GM12878 (cell line): Measurements from ENCODE around the gene DOK7. TPM values are rescaled to one million over a fixed set of nuclear protein-coding genes. Genes with fewer than 3 reads are reported as not detected.

Experiments
- ATAC-seq: fragments of 200-7000 bp; cut with Tn5 transposase; 3 replicates; pipeline ENCODE4 v1.9.1; 2020; ENCODE audit warnings: mild to moderate bottlenecking, moderate library complexity
- BruUV-seq: library from RNA; stranded (reverse); fragments of 400-500 nt; replicated peaks from 2 replicates; lab custom pipeline; 2021; lab: Mats Ljungman, UMichigan
- CTCF ChIA-PET: fragments of 300-600 bp; sonication (Branson Sonifier 250); formaldehyde crosslinking; extraction: SDS; loops from one replicate; lab custom pipeline; 2021; ENCODE audit warnings: inconsistent platforms; lab: Yijun Ruan, JAX
- POLR2A ChIA-PET: fragments of 350-600 bp; formaldehyde crosslinking; extraction: SDS; loops from one replicate; lab custom pipeline; 2021; ENCODE audit warnings: inconsistent platforms; lab: Charles Lee
- RAD21 ChIA-PET: fragments of 300-600 bp; sonication (Branson Sonifier 250); formaldehyde crosslinking; loops from one replicate; lab custom pipeline; 2023; ENCODE audit warnings: antibody characterized with exemption; ENCODE audit not compliant: unreplicated experiment; lab: Charles Lee
- SMC1A ChIA-PET: fragments of 300-600 bp; sonication (Branson Sonifier 250); formaldehyde crosslinking; loops from one replicate; lab custom pipeline; 2023; ENCODE audit not compliant: unreplicated experiment, uncharacterized antibody; lab: Charles Lee
- DNase-seq: peaks from one replicate; pipeline ENCODE4 v3.0.0-alpha.2; 2011; ENCODE audit warnings: low read depth, low spot score
- FAIRE-seq: peaks from 3 replicates; lab custom pipeline; 2011; peaks lifted over from hg19 to GRCh38; lab: Jason Lieb, UNC
- H2AFZ ChIP-seq: 2 replicates; pipeline ENCODE4 v1.6.0; 2011; ENCODE audit warnings: low read depth, low read length, control low read depth; ENCODE audit not compliant: control insufficient read depth
- H3K27ac ChIP-seq: 2 replicates; pipeline ENCODE4 v1.5.1; 2011; ENCODE audit warnings: control low read depth; ENCODE audit not compliant: control insufficient read depth, insufficient read depth
- H3K27me3 ChIP-seq, 2 experiments: replicated peaks in 1 of 2; 2 replicates each; pipeline versions ENCODE4 v1.6.0 to v1.6.1; 2011; ENCODE audit warnings: low read length in 1 of 2; ENCODE audit not compliant: control insufficient read depth in 2 of 2, insufficient read depth in 2 of 2
- H3K36me3 ChIP-seq, 2 experiments: 2 replicates each; pipeline ENCODE4 v1.5.1; 2011; ENCODE audit warnings: low read length in 1 of 2; ENCODE audit not compliant: control insufficient read depth in 2 of 2, insufficient read depth in 2 of 2
- H3K4me1 ChIP-seq: 2 replicates; pipeline ENCODE4 v1.6.1; 2011; ENCODE audit warnings: mild to moderate bottlenecking, low read length, moderate library complexity, mixed read lengths; ENCODE audit not compliant: control insufficient read depth, insufficient read depth
- H3K4me2 ChIP-seq: 2 replicates; pipeline ENCODE4 v1.6.0; 2011; ENCODE audit warnings: control low read depth; ENCODE audit not compliant: control insufficient read depth, insufficient read depth
- H3K4me3 ChIP-seq: fragments of 200-600 bp; sonication (generic); 2 replicates; pipeline ENCODE4 v1.5.1; 2016
- H3K79me2 ChIP-seq: 2 replicates; pipeline ENCODE4 v1.6.0; 2011; ENCODE audit warnings: low read length; ENCODE audit not compliant: control insufficient read depth, insufficient read depth
- H3K9ac ChIP-seq: 2 replicates; pipeline ENCODE4 v1.8.0; 2011; ENCODE audit warnings: low read length, control low read depth, mixed read lengths; ENCODE audit not compliant: control insufficient read depth, insufficient read depth
- H3K9me3 ChIP-seq: replicated peaks from 3 replicates; pipeline ENCODE4 v1.5.1; 2011; ENCODE audit warnings: mild to moderate bottlenecking, low read length; ENCODE audit not compliant: control insufficient read depth, insufficient read depth
- H4K20me1 ChIP-seq: 2 replicates; pipeline ENCODE4 v1.6.0; 2011; ENCODE audit not compliant: control insufficient read depth, insufficient read depth
- ASH2L ChIP-seq: fragments of 300-600, 200-600 bp; sonication (generic); IDR thresholded peaks from 2 replicates; pipeline ENCODE4 v1.6.1; 2017; ENCODE audit warnings: low read depth, mild to moderate bottlenecking, borderline replicate concordance
- DPF2 ChIP-seq: fragments of 450-650 bp; IDR thresholded peaks from 2 replicates; pipeline ENCODE4 v1.6.1; 2017; ENCODE audit warnings: mild to moderate bottlenecking
- ELK1 ChIP-seq: IDR thresholded peaks from 2 replicates; pipeline ENCODE4 v1.6.1; 2012; ENCODE audit warnings: low read depth, low read length, improper control_type of control experiment
- EZH2 ChIP-seq: IDR thresholded peaks from 2 replicates; pipeline ENCODE4 v1.6.1; 2012; ENCODE audit warnings: low read depth, mild to moderate bottlenecking, control low read depth, inconsistent platforms, low read length, borderline replicate concordance; ENCODE audit not compliant: control insufficient read depth
- FOS ChIP-seq: IDR thresholded peaks from 3 replicates; pipeline ENCODE4 v1.6.1; 2011; ENCODE audit warnings: borderline replicate concordance; ENCODE audit not compliant: insufficient read length; ENCODE audit errors: extremely low read depth
- PAX8 ChIP-seq: fragments of 450-650 bp; IDR thresholded peaks from 2 replicates; pipeline ENCODE4 v1.6.1; 2017; ENCODE audit warnings: mild to moderate bottlenecking, moderate library complexity
- PKNOX1 ChIP-seq: fragments of 450-650 bp; IDR thresholded peaks from 2 replicates; pipeline ENCODE4 v1.6.1; 2016; ENCODE audit warnings: mild to moderate bottlenecking
- SIN3A ChIP-seq: IDR thresholded peaks from 2 replicates; pipeline ENCODE4 v1.6.1; 2012; ENCODE audit warnings: low read depth, low read length, improper control_type of control experiment
- SMARCA5 ChIP-seq: fragments of 450-650 bp; IDR thresholded peaks from 2 replicates; pipeline ENCODE4 v1.6.1; 2017; ENCODE audit warnings: mild to moderate bottlenecking
- SP1 ChIP-seq: IDR thresholded peaks from one replicate; pipeline ENCODE4 v1.6.1; 2011; ENCODE audit warnings: low read depth, low read length
- SRF ChIP-seq, 2 experiments: IDR thresholded peaks; 2 replicates each; pipeline ENCODE4 v1.6.1; 2011; ENCODE audit warnings: low read depth in 2 of 2, low read length in 2 of 2, mild to moderate bottlenecking in 1 of 2, moderate library complexity in 1 of 2
- STAT3 ChIP-seq: IDR thresholded peaks from 2 replicates; pipeline ENCODE4 v1.6.1; 2011; ENCODE audit warnings: low read depth, low read length, improper control_type of control experiment
- TARDBP ChIP-seq: IDR thresholded peaks from 2 replicates; pipeline ENCODE4 v1.6.1; 2016; ENCODE audit warnings: borderline replicate concordance
- ZZZ3 ChIP-seq: IDR thresholded peaks from 2 replicates; pipeline ENCODE4 v1.6.1; 2011; ENCODE audit warnings: low read depth; ENCODE audit not compliant: control insufficient read depth, insufficient read length
- WGBS: methylation state at CpG from one replicate; pipeline ENCODE4 v1.1.6; 2016; ENCODE audit warnings: low lambda C conversion rate; ENCODE audit not compliant: insufficient replicate concordance, insufficient coverage; ENCODE audit errors: missing lambda C conversion rate; 5-methylcytosine and 5-hydroxymethylcytosine counted together
- in situ Hi-C: fragments of 300-500 bp; cut with MboI; formaldehyde crosslinking; loops from 9 replicates; pipeline ENCODE4 v1.14.3; 2018; ENCODE audit warnings: mixed read lengths
- intact Hi-C: fragments of 100-400 bp; cut with micrococcal nuclease; formaldehyde crosslinking; loops from one replicate; pipeline ENCODE4 v1.14.2; 2022; ENCODE audit not compliant: unreplicated experiment
- polyA plus RNA-seq, 11 experiments: library from polyadenylated mRNA; depleted of rRNA in 4 of 11; unstranded in 6 of 11; stranded (reverse) in 5 of 11; fragments of >200 nt; fragmentation: Nextera tagmentation in 4 of 11; fragmentation: Illumina TruSeq in 1 of 11; extraction: Ambion mirVana in 4 of 11; extraction: Trizol in 1 of 11; gene quantifications; 1 replicate in 1 of 11; 2 replicates in 10 of 11; pipeline versions ENCODE4 v1.2.1 to v1.2.3, GENCODE V29; 2011 to 2016; ENCODE audit warnings: inconsistent platforms in 2 of 11, missing spikeins in 2 of 11, low read depth in 1 of 11
- total RNA-seq, 4 experiments: library from RNA; depleted of rRNA in 3 of 4; stranded (reverse); fragments of >200 nt in 3 of 4; fragmentation: Illumina TruSeq in 1 of 4; extraction: Trizol in 1 of 4; gene quantifications; 2 replicates each; pipeline versions ENCODE4 v1.2.1 to v1.2.3, GENCODE V29; 2013 to 2021
- TF ChIP-seq, protein P1 (sequence below): fragments of 450-650 bp; IDR thresholded peaks from 2 replicates; pipeline ENCODE4 v1.6.1; 2017; ENCODE audit warnings: low read depth, mild to moderate bottlenecking, moderate library complexity
- TF ChIP-seq, protein P2 (sequence below): IDR thresholded peaks from 2 replicates; pipeline ENCODE4 v1.6.1; 2012; ENCODE audit warnings: improper control_type of control experiment, low read depth, low read length; ENCODE audit not compliant: insufficient replicate concordance

DOK7 gene
- total and polyA plus RNA-seq, 10 of the 15 experiments (the other 5 are each of a cell fraction or from before 2014, with no cell fraction given): 0.04 to 0.46 (median 0.18) TPM; not detected in 4

- WGBS: 95% methylated on average over 13 of the region's 13 CpGs
- no peak overlapping the region for H3K4me2 ChIP-seq
- CTCF ChIA-PET: no interaction called here
- TF ChIP-seq DPF2 (no peak), PKNOX1 (no peak), PAX8 (no peak), ELK1 (no peak), EZH2 (no peak), SMARCA5 (no peak), SIN3A (no peak), SP1 (no peak), ZZZ3 (no peak), SRF (IDR thresholded peaks at IDR 0.05; ENCODE audit: low read depth in 2 of 2, low read length in 2 of 2) (no peak), ASH2L (no peak), TARDBP (no peak), STAT3 (no peak), FOS (no peak)
- TF ChIP-seq, protein P1, sequence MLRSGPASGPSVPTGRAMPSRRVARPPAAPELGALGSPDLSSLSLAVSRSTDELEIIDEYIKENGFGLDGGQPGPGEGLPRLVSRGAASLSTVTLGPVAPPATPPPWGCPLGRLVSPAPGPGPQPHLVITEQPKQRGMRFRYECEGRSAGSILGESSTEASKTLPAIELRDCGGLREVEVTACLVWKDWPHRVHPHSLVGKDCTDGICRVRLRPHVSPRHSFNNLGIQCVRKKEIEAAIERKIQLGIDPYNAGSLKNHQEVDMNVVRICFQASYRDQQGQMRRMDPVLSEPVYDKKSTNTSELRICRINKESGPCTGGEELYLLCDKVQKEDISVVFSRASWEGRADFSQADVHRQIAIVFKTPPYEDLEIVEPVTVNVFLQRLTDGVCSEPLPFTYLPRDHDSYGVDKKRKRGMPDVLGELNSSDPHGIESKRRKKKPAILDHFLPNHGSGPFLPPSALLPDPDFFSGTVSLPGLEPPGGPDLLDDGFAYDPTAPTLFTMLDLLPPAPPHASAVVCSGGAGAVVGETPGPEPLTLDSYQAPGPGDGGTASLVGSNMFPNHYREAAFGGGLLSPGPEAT: no peak
- TF ChIP-seq, protein P2, sequence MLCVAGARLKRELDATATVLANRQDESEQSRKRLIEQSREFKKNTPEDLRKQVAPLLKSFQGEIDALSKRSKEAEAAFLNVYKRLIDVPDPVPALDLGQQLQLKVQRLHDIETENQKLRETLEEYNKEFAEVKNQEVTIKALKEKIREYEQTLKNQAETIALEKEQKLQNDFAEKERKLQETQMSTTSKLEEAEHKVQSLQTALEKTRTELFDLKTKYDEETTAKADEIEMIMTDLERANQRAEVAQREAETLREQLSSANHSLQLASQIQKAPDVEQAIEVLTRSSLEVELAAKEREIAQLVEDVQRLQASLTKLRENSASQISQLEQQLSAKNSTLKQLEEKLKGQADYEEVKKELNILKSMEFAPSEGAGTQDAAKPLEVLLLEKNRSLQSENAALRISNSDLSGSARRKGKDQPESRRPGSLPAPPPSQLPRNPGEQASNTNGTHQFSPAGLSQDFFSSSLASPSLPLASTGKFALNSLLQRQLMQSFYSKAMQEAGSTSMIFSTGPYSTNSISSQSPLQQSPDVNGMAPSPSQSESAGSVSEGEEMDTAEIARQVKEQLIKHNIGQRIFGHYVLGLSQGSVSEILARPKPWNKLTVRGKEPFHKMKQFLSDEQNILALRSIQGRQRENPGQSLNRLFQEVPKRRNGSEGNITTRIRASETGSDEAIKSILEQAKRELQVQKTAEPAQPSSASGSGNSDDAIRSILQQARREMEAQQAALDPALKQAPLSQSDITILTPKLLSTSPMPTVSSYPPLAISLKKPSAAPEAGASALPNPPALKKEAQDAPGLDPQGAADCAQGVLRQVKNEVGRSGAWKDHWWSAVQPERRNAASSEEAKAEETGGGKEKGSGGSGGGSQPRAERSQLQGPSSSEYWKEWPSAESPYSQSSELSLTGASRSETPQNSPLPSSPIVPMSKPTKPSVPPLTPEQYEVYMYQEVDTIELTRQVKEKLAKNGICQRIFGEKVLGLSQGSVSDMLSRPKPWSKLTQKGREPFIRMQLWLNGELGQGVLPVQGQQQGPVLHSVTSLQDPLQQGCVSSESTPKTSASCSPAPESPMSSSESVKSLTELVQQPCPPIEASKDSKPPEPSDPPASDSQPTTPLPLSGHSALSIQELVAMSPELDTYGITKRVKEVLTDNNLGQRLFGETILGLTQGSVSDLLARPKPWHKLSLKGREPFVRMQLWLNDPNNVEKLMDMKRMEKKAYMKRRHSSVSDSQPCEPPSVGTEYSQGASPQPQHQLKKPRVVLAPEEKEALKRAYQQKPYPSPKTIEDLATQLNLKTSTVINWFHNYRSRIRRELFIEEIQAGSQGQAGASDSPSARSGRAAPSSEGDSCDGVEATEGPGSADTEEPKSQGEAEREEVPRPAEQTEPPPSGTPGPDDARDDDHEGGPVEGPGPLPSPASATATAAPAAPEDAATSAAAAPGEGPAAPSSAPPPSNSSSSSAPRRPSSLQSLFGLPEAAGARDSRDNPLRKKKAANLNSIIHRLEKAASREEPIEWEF: no peak
Observed at GRCh38 chr4:3512279-3512678, 49.2 kb downstream of the DOK7 start.

More at GRCh38 chr4:3512279-3512678, 49.2 kb downstream of the DOK7 start:
- ChIA-PET RAD21 (no interaction called here), POLR2A (no interaction called here), SMC1A (no interaction called here)
- Histone ChIP-seq H3K4me1 (no peaks in the 10 kb centered on the region), H3K4me3 (no peak overlapping the region), H4K20me1 (no peaks in the 10 kb centered on the region; the same call in 1 of the 2 replicates), H3K27me3 (no peaks in the 10 kb centered on the region), H3K79me2 (no peaks in the 10 kb centered on the region), H3K36me3 (peaks cover 7 to 27% of the 10 kb centered on the region in 2 experiments), H3K9ac (no peak overlapping the region), H3K9me3 (no peaks in the 10 kb centered on the region), H2AFZ (no peak overlapping the region), H3K27ac (no peak overlapping the region)
- BruUV-seq: no TSS peak
- in situ Hi-C loops (no loop called here), intact Hi-C loops (no loop called here)
- no peak for DNase-seq
- no peak for ATAC-seq
- FAIRE-seq: no peak
